Pancreas (tissue), 10 donors: ENCODE results near the gene SMNDC1. TPM values are rescaled to one million over a fixed set of nuclear protein-coding genes. Genes with fewer than 3 reads are reported as not detected.

Experiments
- ATAC-seq, 4 donors: fragments of 200-7000 bp; cut with Tn5 transposase; one replicate each; pipeline versions ENCODE4 v1.8.0 to v1.9.1; 2020; ENCODE audit warnings: mild to moderate bottlenecking in 4 of 4, moderate library complexity in 4 of 4
- DNase-seq, 6 donors: peaks; one replicate each; pipeline ENCODE4 v3.0.0-alpha.2; 2020
- FAIRE-seq: peaks from 2 replicates; lab custom pipeline; 2012; peaks lifted over from hg19 to GRCh38; lab: Jason Lieb, UNC
- H3K27ac ChIP-seq, 4 donors: fragments of 200-600 bp; sonication (generic); 1 replicate in 3 of 4; 2 replicates in 1 of 4; pipeline versions ENCODE4 v1.5.0 to v1.8.0; 2020
- H3K27me3 ChIP-seq, 4 donors: fragments of 200-600 bp; one replicate each; pipeline ENCODE4 v1.8.0; 2021
- H3K36me3 ChIP-seq, 3 donors: fragments of 200-600 bp; sonication (generic) in 1 of 3; one replicate each; pipeline versions ENCODE4 v1.5.0 to v1.8.0; 2020 to 2021
- H3K4me1 ChIP-seq, 3 donors: fragments of 200-600 bp; one replicate each; pipeline ENCODE4 v1.8.0; 2021
- H3K4me3 ChIP-seq, 4 donors: fragments of 200-600 bp; sonication (generic) in 2 of 4; one replicate each; pipeline versions ENCODE4 v1.5.0 to v1.8.0; 2020 to 2021
- H3K9me3 ChIP-seq, 4 donors: fragments of 200-600 bp; one replicate each; pipeline ENCODE4 v1.8.0; 2021
- CTCF ChIP-seq, 4 donors: fragments of 200-600 bp; sonication (generic) in 3 of 4; IDR thresholded peaks; one replicate each; pipeline versions ENCODE4 v1.5.0 to v1.8.0; 2021; ENCODE audit warnings: antibody characterized with exemption in 4 of 4
- WGBS, 2 donors: extraction: QIAGEN DNeasy Blood & Tissue Kit; methylation state at CpG; one replicate each; pipeline ENCODE4 v1.1.7; 2013; 5-methylcytosine and 5-hydroxymethylcytosine counted together
- intact Hi-C, 3 donors: fragments of 100-400 bp; cut with DNase I; formaldehyde crosslinking; loops; one replicate each; pipeline versions ENCODE4 v1.11.1 to v1.14.2; 2022
- polyA plus RNA-seq, 2 donors: library from polyadenylated mRNA; stranded (reverse); fragments of 200-250 nt; gene quantifications; one replicate each; pipeline ENCODE4 v1.2.3, GENCODE V29; 2013
- total RNA-seq, 6 donors: library from RNA; stranded (reverse); fragmentation: NEBNext Ultra II Directional in 4 of 6; extraction: Animal tissue kit (Norgen Biotek cat#: 25700) in 4 of 6; gene quantifications; one replicate each; pipeline versions ENCODE4 v1.2.1 to v1.2.4, GENCODE V29; 2021 to 2023
- donor health status: healthy with polysubstance abuse.
- donor health status: DM: no; HTN: no; CAD: no; lungs with moderate emphysema.
- donor health status: DM: no; HTN: no; CAD: no.
- donor health status: control.
- donor health status: control.
- donor health status: Bipolar disorder and iron deficiency.
- donor health status: DM: yes; HTN: yes; CAD: no.
- donor health status: DM: no; HTN: no; CAD: no.
- donor health status: DM: no; HTN: no; CAD: no.
- donor health status: DM: yes; HTN: yes; CAD: no.

The SMNDC1 gene
- 10 to 100 TPM in 3 of 6 donors, 1 to 10 TPM in 3; 8.0 to 13.7 (median 9.8) TPM for total RNA-seq
- polyA plus RNA-seq = 1 to 10 TPM; 5.2 to 9.9 TPM

- DNase-seq (peak; percentile 97 to 100 (median 98)), FAIRE-seq (peak; percentile 89), ATAC-seq (peak; percentile 94 to 97 (median 94))
- 0% methylated on average over 42 of the region's 42 CpGs for WGBS, 2 donors
- intact Hi-C loops = no loop called here
- Histone ChIP-seq H3K4me3 (peak within 1 kb of the TSS; percentile 53 to 96 (median 90)), H3K27me3 (no peaks in the 10 kb centered on the region), H3K9me3 (no peaks in the 10 kb centered on the region), H3K36me3 (peaks cover 0 to 20% (median 0%) of the 10 kb centered on the region in 3 donors), H3K4me1 (peaks cover 21 to 33% (median 28%) of the 10 kb centered on the region in 3 donors), H3K27ac (peak within 1 kb of the TSS; percentile 66 to 91 (median 80))
- no peak for TF ChIP-seq CTCF (IDR thresholded peaks at IDR 0.05)
Measured at GRCh38 chr10:110304780-110305421, at the start of gene SMNDC1. TSS of gene SMNDC1 (minus strand) at chr10:110304920. CDS start at chr10:110303587, 1,333 bp downstream.

- no peak for FAIRE-seq
- WGBS, 2 donors = 28 to 29% methylated on average over 11 of the region's 11 CpGs
- no peak overlapping the region for H3K4me3 ChIP-seq
- ATAC-seq = peak; percentile 73 to 85 (median 78)
- H3K27me3 ChIP-seq = peaks cover 0 to 3% (median 0%) of the 10 kb centered on the region in 4 donors
- no peaks in the 10 kb centered on the region for H3K9me3 ChIP-seq
- peak; percentile 50 to 59 (median 54) for TF ChIP-seq CTCF (IDR thresholded peaks at IDR 0.05)
- intact Hi-C loops = loop anchor here in 1 of 3 donors (10.0 kb wide), 1 partner anchor 190 kb away; no protein-coding TSS in a partner anchor
- H3K27ac ChIP-seq = no peak overlapping the region
- no peaks in the 10 kb centered on the region for H3K4me1 ChIP-seq
- peak in 5 of 6 donors; percentile 47 to 86 (median 67) for DNase-seq
- H3K36me3 ChIP-seq = no peaks in the 10 kb centered on the region
Measured at GRCh38 chr10:110354322-110354766, 49.6 kb upstream of the SMNDC1 start.

GRCh38 chr10:110353244-110354119 is 48.8 kb upstream of the SMNDC1 start:
- intact Hi-C loops = loop anchor here in 1 of 3 donors (10.0 kb wide), 1 partner anchor 191 kb away; no protein-coding TSS in a partner anchor
- Histone ChIP-seq H3K4me3 (no peak overlapping the region), H3K36me3 (no peaks in the 10 kb centered on the region), H3K27ac (no peak overlapping the region), H3K27me3 (peaks cover 0 to 3% (median 0%) of the 10 kb centered on the region in 4 donors), H3K9me3 (no peaks in the 10 kb centered on the region), H3K4me1 (no peaks in the 10 kb centered on the region)
- no peak for TF ChIP-seq CTCF (IDR thresholded peaks at IDR 0.05)
- DNase-seq = no peak
- FAIRE-seq = no peak
- 27 to 34% methylated on average over 14 of the region's 14 CpGs for WGBS, 2 donors
- peak in 3 of 4 donors; percentile 30 to 51 (median 31) for ATAC-seq

GRCh38 chr10:110352930-110353243 is 48.2 kb upstream of the SMNDC1 start:
- 27 to 45% methylated on average over 2 of the region's 2 CpGs for WGBS, 2 donors
- H3K4me3 ChIP-seq = no peak overlapping the region

More at GRCh38 chr10:110352930-110353243, 48.2 kb upstream of the SMNDC1 start:
- ATAC-seq = no peak
- no peak for DNase-seq
- Histone ChIP-seq H3K27ac (no peak overlapping the region), H3K9me3 (no peaks in the 10 kb centered on the region), H3K27me3 (peaks cover 0 to 3% (median 0%) of the 10 kb centered on the region in 4 donors), H3K36me3 (no peaks in the 10 kb centered on the region), H3K4me1 (no peaks in the 10 kb centered on the region)
- no peak for FAIRE-seq
- no peak for TF ChIP-seq CTCF (IDR thresholded peaks at IDR 0.05)
- intact Hi-C loops = loop anchor here in 1 of 3 donors (10.0 kb wide), 1 partner anchor 192 kb away; no protein-coding TSS in a partner anchor
